Measurements from ENCODE around the gene CCNF.

Gene CCNF

DNA sequence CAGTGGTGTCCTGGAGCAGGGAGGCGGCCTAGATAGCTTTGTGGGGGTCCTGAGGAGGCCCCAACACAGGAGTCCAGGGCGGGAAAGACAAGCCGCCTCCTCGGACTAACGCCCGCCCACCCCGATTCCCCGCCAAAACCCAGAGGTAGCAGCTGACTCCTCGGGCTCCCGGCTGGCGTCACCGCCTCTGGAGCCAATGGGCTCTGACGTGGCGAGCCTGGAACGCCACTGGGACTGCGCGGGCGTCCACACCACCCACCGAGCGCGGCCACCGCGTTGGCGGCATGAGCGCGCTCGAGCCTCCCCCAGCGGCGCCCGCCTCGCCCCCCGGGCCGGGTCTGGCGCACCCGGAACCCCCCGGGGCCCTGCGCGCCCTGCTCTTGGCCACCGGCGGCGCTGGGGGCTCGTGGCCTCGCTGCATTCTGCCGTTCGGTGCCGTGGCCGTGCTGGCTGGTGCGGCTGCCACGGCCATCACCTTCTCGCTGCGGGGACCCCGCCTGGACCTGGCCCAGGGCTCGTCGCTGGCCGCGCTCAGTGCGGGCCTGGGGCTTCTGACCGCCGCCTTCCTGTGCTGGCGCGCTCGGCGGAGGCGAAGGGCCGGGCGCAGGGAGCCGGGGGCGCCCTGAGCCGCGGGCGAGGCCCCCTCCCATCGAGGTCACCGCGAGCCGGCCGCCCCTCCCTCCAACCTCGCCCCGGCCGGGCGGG, 38.4 kb downstream of the CCNF start (continued):
- TF ChIP-seq IKZF3 (tag by site-specific recombination; IDR thresholded peaks at IDR 0.05) (peak; percentile 93), ZNF302 (tag by site-specific recombination; IDR thresholded peaks at IDR 0.05; ENCODE audit: low read depth) (no peak)

DNA sequence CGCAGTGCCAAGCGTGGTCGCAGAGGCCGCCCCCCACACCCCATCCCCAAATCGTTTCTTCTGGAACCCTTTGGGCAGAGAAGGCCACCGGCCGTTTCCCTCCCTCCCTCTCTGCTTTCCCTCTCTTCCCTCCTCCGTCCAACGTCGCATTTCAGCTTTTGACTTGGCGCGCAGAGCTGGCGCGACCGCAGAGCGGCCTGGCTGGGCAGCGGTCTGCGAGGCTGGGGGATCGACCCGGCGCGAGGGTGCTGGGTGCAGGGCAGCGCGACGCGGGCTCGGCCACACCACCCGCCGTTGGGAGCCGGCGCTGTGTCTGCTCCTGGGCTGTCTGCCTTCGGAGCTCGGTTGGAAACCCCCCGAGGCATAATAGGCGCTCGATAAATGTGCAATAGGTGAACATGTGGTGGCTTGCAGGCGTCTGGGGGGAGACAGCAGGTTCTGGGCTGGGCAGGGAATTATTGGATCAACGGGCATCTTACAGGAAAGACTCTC, 39.0 kb downstream of the CCNF start:
- peaks cover 0 to 11% of the 10 kb centered on the region in 2 experiments; a peak in 1 of 3 replicates for H3K36me3 ChIP-seq (ENCODE audit: control insufficient read depth in 2 of 2, insufficient read depth in 1 of 2, low read length in 2 of 2)
- POLR2A ChIA-PET = interaction anchor here (0.6 to 3.2 kb wide), 10 partner anchors 9 to 425 kb away, joined by 3 to 34 read pairs (median 4); partner anchors contain the start of genes ATP6V0C, ECI1 and TEDC2
- peaks cover 27% of the 10 kb centered on the region for H3K4me1 ChIP-seq (ENCODE audit: control insufficient read depth, insufficient read depth, low read length)
- peak overlapping the region; percentile 37 for H3K4me3 ChIP-seq (ENCODE audit: low read depth, low read length)
- no peaks in the 10 kb centered on the region for H3K9me3 ChIP-seq (ENCODE audit: control insufficient read depth, insufficient read depth, low read depth, low read length)
- CTCF ChIA-PET = interaction anchor here (0.6 to 2.5 kb wide), 3 partner anchors 32 to 218 kb away, joined by 3 to 8 read pairs (median 4); no protein-coding TSS in a partner anchor
- peak overlapping the region; percentile 85 for H3K27ac ChIP-seq (ENCODE audit: extremely low read depth, low read depth, low read length)
- TF ChIP-seq ZBTB7A (tag by site-specific recombination; IDR thresholded peaks at IDR 0.05; ENCODE audit: low read depth) (peak; percentile 15; the same call in 1 of the 2 replicates), ZBTB20 (tag by site-specific recombination; IDR thresholded peaks at IDR 0.05) (peak; percentile 58), ZNF624 (tag by site-specific recombination; IDR thresholded peaks at IDR 0.05) (no peak), ZNF223 (tag by site-specific recombination; IDR thresholded peaks at IDR 0.05) (no peak), ZNF677 (tag by site-specific recombination; IDR thresholded peaks at IDR 0.05) (no peak), ZBTB8A (tag by site-specific recombination; IDR thresholded peaks at IDR 0.05) (peak; percentile 95), ZNF239 (tag by site-specific recombination; IDR thresholded peaks at IDR 0.05) (0 out of 2 replicates have a peak, but pooled peaks have one; percentile 8), ZNF837 (tag by site-specific recombination; IDR thresholded peaks at IDR 0.05) (no peak), KLF8 (tag by site-specific recombination; IDR thresholded peaks at IDR 0.05) (peak; percentile 68; the same call in 1 of the 2 replicates), ZNF660 (tag by site-specific recombination; IDR thresholded peaks at IDR 0.05) (peak; percentile 16; the same call in 1 of the 2 replicates), ZBTB17 (tag by site-specific recombination; IDR thresholded peaks at IDR 0.05) (peak; percentile 97), ZNF121 (tag by site-specific recombination; IDR thresholded peaks at IDR 0.05) (0 out of 2 replicates have a peak, but pooled peaks have one; percentile 9), ZNF561 (tag by site-specific recombination; IDR thresholded peaks at IDR 0.05; ENCODE audit: borderline replicate concordance) (no peak), BCL11A (tag by site-specific recombination; IDR thresholded peaks at IDR 0.05; ENCODE audit: low read depth) (no peak), ZNF600 (tag by site-specific recombination; IDR thresholded peaks at IDR 0.05) (peak; percentile 53)
- TF ChIP-seq, protein P1, sequence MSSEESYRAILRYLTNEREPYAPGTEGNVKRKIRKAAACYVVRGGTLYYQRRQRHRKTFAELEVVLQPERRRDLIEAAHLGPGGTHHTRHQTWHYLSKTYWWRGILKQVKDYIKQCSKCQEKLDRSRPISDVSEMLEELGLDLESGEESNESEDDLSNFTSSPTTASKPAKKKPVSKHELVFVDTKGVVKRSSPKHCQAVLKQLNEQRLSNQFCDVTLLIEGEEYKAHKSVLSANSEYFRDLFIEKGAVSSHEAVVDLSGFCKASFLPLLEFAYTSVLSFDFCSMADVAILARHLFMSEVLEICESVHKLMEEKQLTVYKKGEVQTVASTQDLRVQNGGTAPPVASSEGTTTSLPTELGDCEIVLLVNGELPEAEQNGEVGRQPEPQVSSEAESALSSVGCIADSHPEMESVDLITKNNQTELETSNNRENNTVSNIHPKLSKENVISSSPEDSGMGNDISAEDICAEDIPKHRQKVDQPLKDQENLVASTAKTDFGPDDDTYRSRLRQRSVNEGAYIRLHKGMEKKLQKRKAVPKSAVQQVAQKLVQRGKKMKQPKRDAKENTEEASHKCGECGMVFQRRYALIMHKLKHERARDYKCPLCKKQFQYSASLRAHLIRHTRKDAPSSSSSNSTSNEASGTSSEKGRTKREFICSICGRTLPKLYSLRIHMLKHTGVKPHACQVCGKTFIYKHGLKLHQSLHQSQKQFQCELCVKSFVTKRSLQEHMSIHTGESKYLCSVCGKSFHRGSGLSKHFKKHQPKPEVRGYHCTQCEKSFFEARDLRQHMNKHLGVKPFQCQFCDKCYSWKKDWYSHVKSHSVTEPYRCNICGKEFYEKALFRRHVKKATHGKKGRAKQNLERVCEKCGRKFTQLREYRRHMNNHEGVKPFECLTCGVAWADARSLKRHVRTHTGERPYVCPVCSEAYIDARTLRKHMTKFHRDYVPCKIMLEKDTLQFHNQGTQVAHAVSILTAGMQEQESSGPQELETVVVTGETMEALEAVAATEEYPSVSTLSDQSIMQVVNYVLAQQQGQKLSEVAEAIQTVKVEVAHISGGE (tag by site-specific recombination; conservative IDR thresholded peaks at IDR 0.05; ENCODE audit: low read depth) = peak; percentile 17; the same call in 1 of the 2 replicates
- TF ChIP-seq, protein P2, sequence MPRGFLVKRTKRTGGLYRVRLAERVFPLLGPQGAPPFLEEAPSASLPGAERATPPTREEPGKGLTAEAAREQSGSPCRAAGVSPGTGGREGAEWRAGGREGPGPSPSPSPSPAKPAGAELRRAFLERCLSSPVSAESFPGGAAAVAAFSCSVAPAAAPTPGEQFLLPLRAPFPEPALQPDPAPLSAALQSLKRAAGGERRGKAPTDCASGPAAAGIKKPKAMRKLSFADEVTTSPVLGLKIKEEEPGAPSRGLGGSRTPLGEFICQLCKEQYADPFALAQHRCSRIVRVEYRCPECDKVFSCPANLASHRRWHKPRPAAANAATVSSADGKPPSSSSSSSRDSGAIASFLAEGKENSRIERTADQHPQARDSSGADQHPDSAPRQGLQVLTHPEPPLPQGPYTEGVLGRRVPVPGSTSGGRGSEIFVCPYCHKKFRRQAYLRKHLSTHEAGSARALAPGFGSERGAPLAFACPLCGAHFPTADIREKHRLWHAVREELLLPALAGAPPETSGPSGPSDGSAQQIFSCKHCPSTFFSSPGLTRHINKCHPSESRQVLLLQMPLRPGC (tag by site-specific recombination; IDR thresholded peaks at IDR 0.05) = 0 out of 2 replicates have a peak, but pooled peaks have one; percentile 12
- TF ChIP-seq, protein P3, sequence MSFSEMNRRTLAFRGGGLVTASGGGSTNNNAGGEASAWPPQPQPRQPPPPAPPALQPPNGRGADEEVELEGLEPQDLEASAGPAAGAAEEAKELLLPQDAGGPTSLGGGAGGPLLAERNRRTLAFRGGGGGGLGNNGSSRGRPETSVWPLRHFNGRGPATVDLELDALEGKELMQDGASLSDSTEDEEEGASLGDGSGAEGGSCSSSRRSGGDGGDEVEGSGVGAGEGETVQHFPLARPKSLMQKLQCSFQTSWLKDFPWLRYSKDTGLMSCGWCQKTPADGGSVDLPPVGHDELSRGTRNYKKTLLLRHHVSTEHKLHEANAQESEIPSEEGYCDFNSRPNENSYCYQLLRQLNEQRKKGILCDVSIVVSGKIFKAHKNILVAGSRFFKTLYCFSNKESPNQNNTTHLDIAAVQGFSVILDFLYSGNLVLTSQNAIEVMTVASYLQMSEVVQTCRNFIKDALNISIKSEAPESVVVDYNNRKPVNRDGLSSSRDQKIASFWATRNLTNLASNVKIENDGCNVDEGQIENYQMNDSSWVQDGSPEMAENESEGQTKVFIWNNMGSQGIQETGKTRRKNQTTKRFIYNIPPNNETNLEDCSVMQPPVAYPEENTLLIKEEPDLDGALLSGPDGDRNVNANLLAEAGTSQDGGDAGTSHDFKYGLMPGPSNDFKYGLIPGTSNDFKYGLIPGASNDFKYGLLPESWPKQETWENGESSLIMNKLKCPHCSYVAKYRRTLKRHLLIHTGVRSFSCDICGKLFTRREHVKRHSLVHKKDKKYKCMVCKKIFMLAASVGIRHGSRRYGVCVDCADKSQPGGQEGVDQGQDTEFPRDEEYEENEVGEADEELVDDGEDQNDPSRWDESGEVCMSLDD (tag by site-specific recombination; IDR thresholded peaks at IDR 0.05) = 0 out of 2 replicates have a peak, but pooled peaks have one; percentile 45
- TF ChIP-seq, protein P4, sequence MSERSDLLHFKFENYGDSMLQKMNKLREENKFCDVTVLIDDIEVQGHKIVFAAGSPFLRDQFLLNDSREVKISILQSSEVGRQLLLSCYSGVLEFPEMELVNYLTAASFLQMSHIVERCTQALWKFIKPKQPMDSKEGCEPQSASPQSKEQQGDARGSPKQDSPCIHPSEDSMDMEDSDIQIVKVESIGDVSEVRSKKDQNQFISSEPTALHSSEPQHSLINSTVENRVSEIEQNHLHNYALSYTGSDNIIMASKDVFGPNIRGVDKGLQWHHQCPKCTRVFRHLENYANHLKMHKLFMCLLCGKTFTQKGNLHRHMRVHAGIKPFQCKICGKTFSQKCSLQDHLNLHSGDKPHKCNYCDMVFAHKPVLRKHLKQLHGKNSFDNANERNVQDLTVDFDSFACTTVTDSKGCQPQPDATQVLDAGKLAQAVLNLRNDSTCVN (tag by site-specific recombination; optimal IDR thresholded peaks at IDR 0.05) = peak; percentile 81
- TF ChIP-seq, protein P5, sequence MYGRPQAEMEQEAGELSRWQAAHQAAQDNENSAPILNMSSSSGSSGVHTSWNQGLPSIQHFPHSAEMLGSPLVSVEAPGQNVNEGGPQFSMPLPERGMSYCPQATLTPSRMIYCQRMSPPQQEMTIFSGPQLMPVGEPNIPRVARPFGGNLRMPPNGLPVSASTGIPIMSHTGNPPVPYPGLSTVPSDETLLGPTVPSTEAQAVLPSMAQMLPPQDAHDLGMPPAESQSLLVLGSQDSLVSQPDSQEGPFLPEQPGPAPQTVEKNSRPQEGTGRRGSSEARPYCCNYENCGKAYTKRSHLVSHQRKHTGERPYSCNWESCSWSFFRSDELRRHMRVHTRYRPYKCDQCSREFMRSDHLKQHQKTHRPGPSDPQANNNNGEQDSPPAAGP (tag by site-specific recombination; IDR thresholded peaks at IDR 0.05) = peak; percentile 71
- TF ChIP-seq, protein P6, sequence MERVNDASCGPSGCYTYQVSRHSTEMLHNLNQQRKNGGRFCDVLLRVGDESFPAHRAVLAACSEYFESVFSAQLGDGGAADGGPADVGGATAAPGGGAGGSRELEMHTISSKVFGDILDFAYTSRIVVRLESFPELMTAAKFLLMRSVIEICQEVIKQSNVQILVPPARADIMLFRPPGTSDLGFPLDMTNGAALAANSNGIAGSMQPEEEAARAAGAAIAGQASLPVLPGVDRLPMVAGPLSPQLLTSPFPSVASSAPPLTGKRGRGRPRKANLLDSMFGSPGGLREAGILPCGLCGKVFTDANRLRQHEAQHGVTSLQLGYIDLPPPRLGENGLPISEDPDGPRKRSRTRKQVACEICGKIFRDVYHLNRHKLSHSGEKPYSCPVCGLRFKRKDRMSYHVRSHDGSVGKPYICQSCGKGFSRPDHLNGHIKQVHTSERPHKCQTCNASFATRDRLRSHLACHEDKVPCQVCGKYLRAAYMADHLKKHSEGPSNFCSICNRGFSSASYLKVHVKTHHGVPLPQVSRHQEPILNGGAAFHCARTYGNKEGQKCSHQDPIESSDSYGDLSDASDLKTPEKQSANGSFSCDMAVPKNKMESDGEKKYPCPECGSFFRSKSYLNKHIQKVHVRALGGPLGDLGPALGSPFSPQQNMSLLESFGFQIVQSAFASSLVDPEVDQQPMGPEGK (tag by site-specific recombination; IDR thresholded peaks at IDR 0.05) = 0 out of 2 replicates have a peak, but pooled peaks have one; percentile 28

Data from HEK293 (cell line).